OCI-LY3 (cell line): ENCODE results near the gene TTLL11.

Experiments
- EZH2phosphoT487 ChIP-seq: fragments of 200-600 bp; shearing (Covaris generic); IDR thresholded peaks from 2 replicates; pipeline ENCODE4 v1.6.1; 2018; ENCODE audit warnings: antibody characterized with exemption, mixed run types, low read depth
- TF ChIP-seq, protein P1 (sequence below): fragments of 200-600, 300-600 bp; sonication (generic); IDR thresholded peaks from 2 replicates; pipeline ENCODE4 v1.5.1; 2014; ENCODE audit warnings: antibody characterized with exemption, low read length, low read depth

DNA sequence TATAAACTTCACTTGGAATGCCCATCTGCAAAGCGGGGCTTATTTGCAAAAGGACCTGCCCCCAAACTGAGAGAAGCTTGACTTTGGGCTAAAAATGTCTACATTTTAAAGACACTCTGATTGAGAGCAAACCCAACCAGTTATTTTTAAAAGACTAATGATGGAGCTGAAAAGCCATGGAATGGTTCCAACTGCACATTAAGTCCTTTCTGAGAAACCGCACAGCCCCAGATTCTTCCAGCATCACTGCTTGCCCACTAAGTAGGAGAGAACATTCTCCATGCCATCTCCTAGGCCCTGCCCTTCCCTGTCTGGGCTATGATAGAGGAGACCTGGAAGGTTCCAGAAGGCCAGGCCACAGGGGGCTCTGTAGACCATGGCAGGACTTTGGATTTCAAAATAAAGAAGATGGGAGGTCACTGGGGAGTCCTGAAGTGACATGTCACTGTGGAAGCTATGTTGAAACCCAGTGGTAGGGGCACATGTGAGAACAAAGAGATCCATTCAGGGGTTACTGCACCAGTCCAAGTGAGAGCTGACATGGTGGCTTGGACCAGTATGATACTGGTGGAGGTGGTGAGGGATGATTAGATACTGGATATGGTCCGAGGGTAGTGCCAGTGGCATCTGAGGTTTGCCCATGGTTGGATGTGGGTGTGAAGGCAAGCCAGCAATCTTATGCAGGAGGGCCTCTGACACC lies 262.5 kb downstream of the TTLL11 start:
- TF ChIP-seq, protein P1, sequence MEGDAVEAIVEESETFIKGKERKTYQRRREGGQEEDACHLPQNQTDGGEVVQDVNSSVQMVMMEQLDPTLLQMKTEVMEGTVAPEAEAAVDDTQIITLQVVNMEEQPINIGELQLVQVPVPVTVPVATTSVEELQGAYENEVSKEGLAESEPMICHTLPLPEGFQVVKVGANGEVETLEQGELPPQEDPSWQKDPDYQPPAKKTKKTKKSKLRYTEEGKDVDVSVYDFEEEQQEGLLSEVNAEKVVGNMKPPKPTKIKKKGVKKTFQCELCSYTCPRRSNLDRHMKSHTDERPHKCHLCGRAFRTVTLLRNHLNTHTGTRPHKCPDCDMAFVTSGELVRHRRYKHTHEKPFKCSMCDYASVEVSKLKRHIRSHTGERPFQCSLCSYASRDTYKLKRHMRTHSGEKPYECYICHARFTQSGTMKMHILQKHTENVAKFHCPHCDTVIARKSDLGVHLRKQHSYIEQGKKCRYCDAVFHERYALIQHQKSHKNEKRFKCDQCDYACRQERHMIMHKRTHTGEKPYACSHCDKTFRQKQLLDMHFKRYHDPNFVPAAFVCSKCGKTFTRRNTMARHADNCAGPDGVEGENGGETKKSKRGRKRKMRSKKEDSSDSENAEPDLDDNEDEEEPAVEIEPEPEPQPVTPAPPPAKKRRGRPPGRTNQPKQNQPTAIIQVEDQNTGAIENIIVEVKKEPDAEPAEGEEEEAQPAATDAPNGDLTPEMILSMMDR: no peak
- TF ChIP-seq EZH2phosphoT487: no peak
